Caki2 (cell line): ENCODE results near the gene FAM228B. TPM values are rescaled to one million over a fixed set of nuclear protein-coding genes. Genes with fewer than 3 reads are reported as not detected.
"Not testable (repeated sequence)": the region's sequence is repeated elsewhere in the genome, so short reads cannot be mapped to it uniquely, and the experiment has no call there.

Experiments used
- DNase-seq: peaks from one replicate; pipeline ENCODE4 v3.0.0-alpha.2; 2015; ENCODE audit warnings: low read depth
- in situ Hi-C: cut with HindIII; loops from 2 replicates; pipeline ENCODE4 v1.10.0; 2016; ENCODE audit warnings: low sequenced_read_pairs, low pct_unique_long_range_greater_than_20kb, mixed read lengths
- total RNA-seq: library from RNA; depleted of rRNA; stranded (reverse); fragments of >200 nt; shearing (Covaris generic); gene quantifications from 2 replicates; pipeline ENCODE4 v1.2.3, GENCODE V29; 2014; ENCODE audit warnings: low replicate concordance

Gene FAM228B
- total RNA-seq, 1 experiment from 2014 or later, result 12.1 TPM

DNA sequence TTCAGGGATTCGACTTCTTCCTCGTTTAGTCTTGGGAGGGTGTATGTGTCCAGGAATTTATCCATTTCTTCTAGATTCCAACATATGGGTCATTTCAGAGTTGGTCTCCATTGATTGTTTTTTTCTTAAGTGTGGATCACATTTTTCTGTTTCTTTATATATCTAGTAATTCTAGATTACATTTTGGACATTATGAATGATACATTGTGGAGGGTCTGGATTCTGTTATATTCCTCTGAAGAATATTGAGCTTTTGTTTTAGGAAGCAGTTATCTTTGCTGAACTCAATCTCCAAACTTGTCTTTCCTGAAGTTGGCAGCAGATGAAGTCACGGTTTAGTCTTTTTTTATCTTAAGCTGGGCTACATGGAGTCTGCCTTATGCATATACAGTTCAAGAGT is 9.3 kb downstream of the FAM228B start:
- in situ Hi-C loops, result no loop called here

DNA sequence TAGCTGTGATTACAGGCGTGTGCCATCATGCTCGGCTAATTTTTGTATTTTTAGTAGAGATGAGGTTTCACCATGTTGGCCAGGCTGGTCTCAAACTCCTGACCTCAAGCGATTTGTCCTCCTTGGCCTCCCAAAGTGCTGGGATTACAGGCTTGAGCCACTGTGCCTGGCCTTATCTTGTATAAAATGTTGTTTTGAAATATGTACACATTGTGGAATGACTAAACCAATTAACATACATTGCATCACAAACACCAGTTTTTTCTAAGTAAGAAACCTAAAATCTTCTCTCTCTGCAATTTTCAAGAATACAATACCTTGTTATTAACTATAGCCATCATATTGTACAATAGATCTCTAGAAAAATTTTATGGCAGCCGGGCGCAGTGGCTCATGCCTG is 17.0 kb downstream of the FAM228B start:
- in situ Hi-C loops, DNase-seq: not testable (repeated sequence)

More for the DNA sequence above, 9.3 kb downstream of the FAM228B start:
- DNase-seq, result no peak

DNA sequence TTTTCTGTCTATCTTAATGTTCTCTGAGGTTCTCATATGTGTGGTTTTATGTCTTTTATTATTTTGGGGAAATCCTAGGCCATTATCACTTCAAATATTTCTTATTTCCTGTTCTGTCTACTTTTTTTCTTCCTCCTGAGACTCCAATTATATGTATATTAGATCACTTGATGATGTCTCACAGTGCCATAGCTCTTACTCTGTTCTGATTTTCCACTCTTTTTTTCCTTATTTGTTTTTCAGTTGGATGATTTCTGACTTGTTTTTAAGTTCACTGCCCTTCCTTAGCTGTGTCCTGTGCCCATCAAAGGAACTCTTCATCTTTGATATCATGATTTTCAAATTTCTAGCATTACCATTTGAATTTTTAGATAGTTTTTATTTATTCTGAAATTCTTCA is 24.1 kb downstream of the FAM228B start:
- DNase-seq, result peak; percentile 22
- in situ Hi-C loops, result no loop called here

DNA sequence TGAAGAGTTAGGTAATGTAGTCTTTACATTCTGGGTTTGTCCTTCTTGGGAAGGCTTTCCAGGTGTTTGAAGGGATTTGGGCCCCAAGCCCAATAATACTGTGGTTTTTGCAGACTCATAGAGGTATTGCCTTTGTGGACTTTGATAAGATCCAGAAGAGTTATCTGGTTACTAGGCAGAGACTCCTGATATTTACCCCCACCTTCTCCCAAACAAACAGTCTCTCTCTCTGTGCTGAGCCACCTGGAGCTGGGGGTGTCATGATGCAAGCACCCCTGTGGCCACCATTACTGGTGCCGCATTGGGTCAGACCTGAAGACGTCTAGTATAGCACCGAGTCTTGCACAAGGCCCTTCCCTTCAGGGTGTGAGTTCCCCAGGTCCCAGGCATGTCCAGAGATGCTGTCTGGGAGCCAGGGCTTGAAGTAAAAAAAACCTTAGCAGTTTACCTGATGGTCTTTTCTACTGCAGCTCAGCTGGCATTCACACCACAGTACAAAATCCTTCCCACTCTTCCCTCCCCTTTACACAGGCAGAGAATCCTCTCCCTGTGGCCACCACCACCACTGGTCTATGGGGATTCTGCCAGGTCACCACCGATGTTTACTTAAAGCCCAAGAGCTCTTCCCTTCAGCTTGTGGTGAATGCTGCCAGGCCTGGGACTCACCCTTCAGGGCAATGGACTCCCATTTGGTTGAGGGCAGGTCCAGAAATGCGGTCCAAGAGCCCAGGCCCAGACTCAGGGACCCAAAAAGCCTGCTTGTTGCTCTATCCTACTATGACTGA is 29.3 kb downstream of the FAM228B start:
- no peak for DNase-seq
- in situ Hi-C loops, result no loop called here

DNA sequence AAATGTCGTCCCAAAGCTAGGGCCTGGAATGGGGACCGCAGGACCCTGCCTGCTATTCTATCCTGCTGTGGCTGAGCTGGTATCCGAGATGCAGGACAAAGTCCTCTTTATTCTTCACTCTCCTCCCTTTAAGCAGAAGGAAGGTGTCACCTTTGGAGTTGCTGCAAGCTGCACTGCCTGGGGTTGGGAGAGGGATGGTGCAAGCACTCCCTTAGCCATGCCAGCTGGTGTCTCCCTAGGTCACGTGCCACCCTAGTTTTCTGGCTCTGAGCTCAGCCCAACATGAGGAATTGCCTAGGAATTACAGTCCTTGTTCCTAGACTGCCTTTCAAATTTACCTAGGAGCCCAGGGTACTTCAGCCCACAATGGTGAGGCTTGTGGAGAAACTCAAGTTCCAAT is 30.2 kb downstream of the FAM228B start:
- no peak for DNase-seq
- in situ Hi-C loops, result no loop called here

DNA sequence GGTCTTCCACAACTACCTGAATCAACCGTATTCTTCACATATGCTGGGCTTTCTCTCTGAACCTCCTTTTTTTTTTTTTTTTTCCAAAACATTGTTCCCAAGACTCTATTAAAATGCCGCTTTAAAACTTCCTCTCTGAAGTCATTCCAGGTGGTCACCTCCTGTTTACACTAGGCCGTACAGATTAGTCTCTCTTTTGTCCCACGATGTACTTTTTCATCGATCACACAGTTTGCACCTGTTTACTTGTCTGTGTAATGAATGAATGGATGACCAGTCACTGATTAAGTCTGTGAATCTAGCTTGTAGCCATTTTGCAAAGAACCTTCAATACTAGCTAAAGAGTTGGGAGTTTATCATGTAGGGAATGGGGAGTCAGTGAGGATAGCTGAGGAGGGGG is 34.9 kb downstream of the FAM228B start:
- in situ Hi-C loops, result no loop called here
- DNase-seq, result no peak

DNA sequence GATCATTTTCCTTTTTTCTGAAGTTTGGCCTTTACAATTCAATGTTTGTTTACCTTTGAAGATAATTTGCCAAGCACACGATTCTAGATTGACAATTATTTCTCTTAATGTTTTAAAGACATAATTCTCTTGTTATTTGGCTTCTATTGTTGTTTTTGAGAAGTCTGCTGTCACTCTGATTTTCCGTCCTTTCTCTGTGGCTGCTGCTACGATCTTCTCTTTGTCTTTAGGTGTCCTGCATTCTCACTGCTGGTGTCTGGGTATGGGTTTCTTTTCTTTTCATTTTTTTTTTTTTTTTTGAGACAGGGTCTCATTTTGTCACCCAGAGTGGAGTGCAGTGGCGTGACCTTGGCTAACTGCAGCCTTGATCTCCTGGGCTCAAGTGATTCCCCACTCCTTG is 36.4 kb downstream of the FAM228B start:
- in situ Hi-C loops, result no loop called here
- DNase-seq, result no peak

DNA sequence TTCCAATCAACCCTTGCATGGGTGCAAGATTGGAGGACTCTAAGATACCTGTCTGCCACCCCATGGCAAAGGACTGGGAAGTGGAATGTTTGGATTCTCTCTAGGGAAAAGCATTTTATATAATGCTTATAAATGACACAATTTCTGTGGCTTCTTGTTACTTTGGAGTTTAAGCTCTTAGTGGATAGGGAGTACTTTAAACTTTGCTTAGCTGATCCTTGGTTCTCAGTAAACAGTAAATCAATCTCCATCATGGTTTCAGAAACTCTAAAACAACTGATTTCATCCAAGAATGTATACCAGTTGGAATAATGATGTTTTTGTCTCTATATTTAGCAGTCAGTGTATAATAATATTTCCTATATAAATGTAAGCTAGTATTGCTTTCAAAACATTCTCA is 37.5 kb downstream of the FAM228B start:
- DNase-seq, result no peak
- in situ Hi-C loops, result no loop called here

DNA sequence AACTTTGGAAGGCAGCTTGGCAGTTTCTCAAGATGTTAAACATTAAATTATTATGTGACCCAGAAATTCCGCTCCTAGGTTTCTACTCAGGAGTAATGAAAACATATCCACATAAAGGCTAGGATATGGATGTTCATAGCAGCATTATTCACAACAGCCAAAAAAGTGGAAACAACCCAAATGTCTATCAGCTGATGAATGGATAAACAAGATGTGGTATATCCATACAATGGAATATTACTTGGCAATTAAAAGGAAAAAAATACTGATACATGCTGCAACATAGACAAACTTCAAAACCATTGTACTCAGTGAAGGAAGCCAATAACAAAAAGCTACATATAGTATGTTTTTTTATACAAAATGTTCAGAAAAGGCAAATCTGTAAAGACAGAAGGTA is 39.2 kb downstream of the FAM228B start:
- in situ Hi-C loops, result no loop called here
- no peak for DNase-seq

DNA sequence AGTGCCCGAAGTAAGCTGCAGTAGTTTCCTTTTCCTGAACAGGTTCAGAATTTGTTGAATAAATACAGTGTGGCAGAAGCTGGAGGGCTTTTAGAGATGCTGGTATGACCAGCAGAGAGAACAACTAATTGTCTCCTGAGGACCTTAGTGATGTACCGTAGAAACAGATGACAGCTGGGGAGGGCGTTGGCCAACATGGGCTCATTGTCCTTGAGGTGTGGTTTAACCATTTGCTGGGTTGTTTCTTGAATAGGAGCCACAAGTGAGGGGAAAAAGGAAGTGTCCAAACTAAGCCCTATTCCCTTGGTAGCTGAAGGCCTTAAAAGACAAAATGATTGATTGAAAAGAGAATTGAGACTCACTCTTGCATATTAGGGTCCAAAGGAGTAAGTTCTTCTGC is 39.9 kb downstream of the FAM228B start:
- DNase-seq, result no peak
- in situ Hi-C loops, result no loop called here

DNA sequence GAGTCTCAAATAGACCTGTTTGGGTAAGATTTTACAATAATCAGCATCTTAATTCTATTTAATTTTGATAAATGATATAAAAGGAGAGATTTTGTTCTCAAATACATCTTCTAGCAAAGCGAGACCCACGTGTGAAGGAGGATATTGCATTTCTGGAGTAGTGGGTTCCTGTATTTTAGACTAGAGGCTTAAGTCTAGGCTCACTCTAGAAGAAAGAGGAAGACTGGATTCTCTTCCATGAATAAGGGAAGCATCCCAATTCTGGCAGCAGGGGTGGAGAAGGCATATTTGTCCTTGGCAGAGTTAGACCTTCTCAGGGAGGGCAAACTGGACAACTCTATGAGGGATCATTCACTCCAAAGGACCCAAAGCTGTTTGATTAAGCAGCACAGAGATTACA is 40.3 kb downstream of the FAM228B start:
- no peak for DNase-seq
- in situ Hi-C loops, result no loop called here

DNA sequence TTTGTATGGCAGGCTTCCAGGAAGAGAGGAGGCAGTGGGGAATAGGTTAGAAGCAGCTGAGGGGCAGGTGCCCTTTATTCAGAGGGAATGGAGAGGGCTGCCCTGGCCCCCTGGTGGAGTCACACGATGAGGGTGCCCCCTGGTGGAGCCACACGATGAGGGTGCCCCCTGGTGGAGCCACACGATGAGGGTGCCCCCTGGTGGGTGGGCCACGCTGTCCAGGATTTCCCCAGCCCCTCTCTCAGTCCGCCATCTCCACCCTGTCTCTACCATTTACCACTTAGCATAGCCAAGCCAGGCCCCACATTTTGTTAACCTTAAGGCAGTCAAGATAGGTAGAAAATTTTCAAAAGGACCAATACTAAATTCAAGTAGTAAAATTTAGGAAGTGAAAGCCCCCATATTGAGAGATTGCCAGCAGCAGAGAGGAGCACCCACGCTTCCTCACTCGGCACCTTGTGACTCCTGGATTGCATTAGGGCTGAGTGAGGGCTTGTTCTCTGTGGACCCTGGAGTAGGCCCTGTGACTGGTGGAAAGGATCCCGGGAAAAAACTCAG is 41.2 kb downstream of the FAM228B start:
- no peak for DNase-seq
- in situ Hi-C loops, result no loop called here

DNA sequence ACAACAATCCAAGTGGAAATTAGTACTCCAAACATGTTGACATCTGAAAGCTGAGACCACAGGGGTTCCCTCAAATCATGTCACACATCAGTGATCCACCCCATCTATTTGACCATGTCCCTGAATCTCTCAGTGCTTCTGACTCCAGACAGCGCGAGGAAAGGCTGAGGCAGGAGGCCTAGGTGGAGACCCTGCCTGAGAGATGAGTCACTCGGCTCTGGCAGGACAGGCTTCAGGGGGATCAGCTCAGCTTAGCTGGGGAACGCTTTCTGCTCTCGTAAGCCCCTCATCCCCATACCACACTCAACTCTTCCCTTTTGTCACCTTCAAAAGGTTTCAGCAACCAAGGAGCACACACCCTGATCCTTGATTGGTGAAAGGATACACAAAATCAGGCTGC is 45.8 kb downstream of the FAM228B start:
- DNase-seq, result no peak
- in situ Hi-C loops, result no loop called here

DNA sequence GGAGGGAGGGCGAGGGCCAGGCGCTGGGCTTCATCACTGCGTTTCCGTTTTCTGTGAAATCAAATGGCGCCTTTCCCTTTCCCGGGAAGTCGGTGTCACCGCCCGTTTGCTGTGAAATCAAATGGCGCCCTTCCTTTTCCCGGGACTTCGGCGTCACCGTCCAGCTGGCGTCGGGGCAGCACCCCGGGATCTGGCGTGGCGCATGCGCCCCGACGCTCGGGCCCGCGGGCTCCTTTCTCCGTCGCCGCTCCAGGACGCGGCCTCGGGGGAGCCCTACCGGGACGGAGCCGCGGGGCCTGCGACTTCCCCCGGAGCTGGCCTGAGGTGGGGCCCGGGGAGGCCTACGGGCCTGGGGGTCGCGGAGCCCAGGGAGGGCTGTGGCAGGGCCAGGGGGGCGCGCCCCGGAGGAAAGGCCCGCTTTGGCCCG is 51.6 kb downstream of the FAM228B start, which contains the start of gene FAM228A:
FAM228A (plus strand) TSS at position 203 of the 427 bp plus-strand sequence. CDS start 428 bp downstream, outside the sequence.
- DNase-seq, result no peak
- in situ Hi-C loops, result no loop called here

DNA sequence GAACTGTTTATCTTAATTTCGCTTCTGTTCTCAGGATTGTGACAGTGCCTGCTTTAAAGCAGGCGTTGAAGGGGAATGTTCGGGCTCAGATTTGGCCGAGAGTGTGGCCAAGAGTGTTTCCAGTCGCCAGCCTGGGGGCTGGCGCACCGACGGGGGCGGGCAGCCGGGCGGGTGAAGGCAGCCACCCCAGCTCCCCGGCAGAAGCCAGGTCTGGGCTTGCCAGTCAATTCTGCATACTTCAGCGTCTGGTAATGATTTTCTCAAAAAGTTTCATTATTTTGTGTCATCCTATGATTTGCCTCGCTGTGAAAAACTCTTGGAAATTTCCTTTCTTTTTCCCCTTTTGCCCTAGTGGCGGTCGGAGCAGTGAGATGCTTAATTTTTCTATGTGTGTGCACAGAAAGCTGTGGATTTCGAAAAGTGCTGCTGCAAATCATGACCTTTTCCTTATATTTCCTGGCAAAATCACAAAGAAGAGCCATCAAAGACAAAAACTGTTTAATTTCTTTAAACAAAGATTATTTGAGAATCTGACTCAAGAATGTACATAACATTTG is 52.4 kb downstream of the FAM228B start:
- DNase-seq, result no peak
- in situ Hi-C loops, result no loop called here

DNA sequence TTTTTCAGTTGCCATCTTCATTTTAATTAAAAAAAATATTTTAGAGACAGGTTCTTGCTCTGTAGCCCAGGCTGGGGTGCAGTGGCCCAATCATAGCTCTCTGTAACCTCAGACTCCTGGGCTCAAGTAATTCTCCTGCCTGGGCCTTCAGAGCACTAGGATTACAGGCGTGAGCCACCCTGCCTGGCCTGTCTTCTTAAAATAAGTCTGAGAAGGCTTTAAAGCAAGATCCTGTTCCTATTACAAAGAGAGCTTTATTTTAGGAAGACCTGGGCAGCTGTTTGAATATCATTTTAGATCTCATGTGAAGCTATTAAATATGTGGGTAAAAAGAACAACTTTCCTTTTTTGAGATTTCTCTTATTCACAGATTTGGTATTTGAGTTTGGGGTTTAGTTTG is 53.1 kb downstream of the FAM228B start:
- DNase-seq, result no peak
- in situ Hi-C loops, result no loop called here

DNA sequence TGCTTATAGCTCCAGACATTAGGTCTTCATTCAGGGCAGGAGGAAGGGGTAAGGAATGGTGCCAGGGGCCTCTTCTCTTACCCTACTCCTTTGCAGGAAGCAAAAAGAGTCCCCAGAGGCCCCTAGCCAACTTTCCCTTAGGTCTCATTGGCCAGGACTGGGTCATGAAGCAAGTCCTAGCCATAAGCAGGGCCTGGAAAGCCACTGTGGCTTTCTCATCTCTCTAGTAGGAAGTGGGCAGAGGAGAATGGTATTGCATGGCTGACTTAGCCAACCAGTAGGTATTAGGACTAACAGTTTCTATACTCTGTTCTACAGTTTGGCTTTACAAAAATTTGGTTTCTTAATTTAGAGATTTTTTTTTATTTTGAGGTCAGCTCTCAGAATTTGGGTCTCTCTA is 56.4 kb downstream of the FAM228B start:
- in situ Hi-C loops, result no loop called here
- DNase-seq, result no peak

DNA sequence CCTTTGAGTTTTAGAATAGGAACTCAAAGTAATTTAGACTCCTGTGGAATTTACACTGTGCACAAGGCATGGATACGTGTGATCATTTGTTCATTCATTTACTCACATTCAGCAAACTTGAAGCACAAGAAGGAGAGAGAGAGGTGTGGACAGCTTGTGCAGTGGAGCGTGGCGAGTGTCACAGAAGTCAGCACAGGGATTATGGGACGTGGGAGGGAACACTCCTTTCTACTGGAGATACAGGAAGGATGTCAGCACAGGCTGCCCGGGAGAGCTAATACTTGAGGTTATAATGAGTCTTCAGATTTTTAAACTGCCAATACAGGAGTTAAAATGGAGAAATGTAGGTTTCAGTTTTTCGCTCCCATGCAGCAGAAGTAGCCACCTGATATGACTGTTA is 58.6 kb downstream of the FAM228B start:
- in situ Hi-C loops, result no loop called here

DNA sequence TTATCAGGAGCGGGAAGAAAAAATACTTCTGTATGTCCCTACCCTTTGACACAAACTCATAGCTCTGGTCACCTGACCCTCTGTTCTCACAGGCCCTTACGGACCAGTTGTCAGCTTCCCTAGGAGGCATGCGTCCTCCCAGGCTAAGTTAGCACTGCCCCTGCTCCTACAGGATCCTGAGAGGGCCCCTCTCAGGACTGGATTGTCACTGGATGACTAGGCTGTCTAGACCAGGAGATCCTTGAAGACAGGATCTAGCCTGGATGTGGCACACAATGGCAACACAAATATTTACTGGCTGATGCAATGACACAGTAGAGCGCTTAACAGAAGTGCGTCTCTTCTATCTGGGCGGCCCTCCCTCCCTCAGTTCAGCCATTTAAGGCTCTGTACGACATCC is 59.2 kb downstream of the FAM228B start:
- no peak for DNase-seq
- in situ Hi-C loops, result no loop called here

More for the DNA sequence above, 58.6 kb downstream of the FAM228B start:
- peak; percentile 80 for DNase-seq
